Stimulated activated naive CD8-positive, alpha-beta T cell treated with anti-CD3 and anti-CD28 coated beads, Interleukin-15, amount 100 ng/mL, for 72 hours (primary cell): ENCODE data around the gene SPTBN1.
A peak's percentile ranks its signal among the peaks of the same experiment; 100 is the strongest.
"Not testable (repeated sequence)": the region's sequence is repeated elsewhere in the genome, so short reads cannot be mapped to it uniquely, and the experiment has no call there.

ENCODE experiments used
- ATAC-seq: fragments of 150-1000 bp; cut with Tn5 transposase; 2 replicates; pipeline ENCODE4 v1.10.0; 2021; ENCODE audit warnings: mild to moderate bottlenecking, moderate library complexity
- DNase-seq, 2 donors: peaks; one replicate each; pipeline ENCODE4 v3.0.0; 2021 to 2022
- H3K27ac Mint-ChIP-seq, 2 donors: one replicate each; pipeline ENCODE4 v1.8.0; 2022; ENCODE audit warnings: mild to moderate bottlenecking in 2 of 2, mixed read lengths in 2 of 2, moderate library complexity in 2 of 2
- H3K27me3 Mint-ChIP-seq: one replicate; pipeline ENCODE4 v1.8.0; 2022; ENCODE audit warnings: mixed read lengths
- H3K4me1 Mint-ChIP-seq: one replicate; pipeline ENCODE4 v1.8.0; 2022; ENCODE audit warnings: mild to moderate bottlenecking, mixed read lengths
- H3K4me3 Mint-ChIP-seq, 2 donors: one replicate each; pipeline ENCODE4 v1.8.0; 2022; ENCODE audit warnings: mild to moderate bottlenecking in 2 of 2, mixed read lengths in 2 of 2, moderate library complexity in 1 of 2
- H3K9me3 Mint-ChIP-seq, 2 donors: one replicate each; pipeline ENCODE4 v1.8.0; 2022; ENCODE audit warnings: mixed read lengths in 2 of 2

SPTBN1 gene

DNA sequence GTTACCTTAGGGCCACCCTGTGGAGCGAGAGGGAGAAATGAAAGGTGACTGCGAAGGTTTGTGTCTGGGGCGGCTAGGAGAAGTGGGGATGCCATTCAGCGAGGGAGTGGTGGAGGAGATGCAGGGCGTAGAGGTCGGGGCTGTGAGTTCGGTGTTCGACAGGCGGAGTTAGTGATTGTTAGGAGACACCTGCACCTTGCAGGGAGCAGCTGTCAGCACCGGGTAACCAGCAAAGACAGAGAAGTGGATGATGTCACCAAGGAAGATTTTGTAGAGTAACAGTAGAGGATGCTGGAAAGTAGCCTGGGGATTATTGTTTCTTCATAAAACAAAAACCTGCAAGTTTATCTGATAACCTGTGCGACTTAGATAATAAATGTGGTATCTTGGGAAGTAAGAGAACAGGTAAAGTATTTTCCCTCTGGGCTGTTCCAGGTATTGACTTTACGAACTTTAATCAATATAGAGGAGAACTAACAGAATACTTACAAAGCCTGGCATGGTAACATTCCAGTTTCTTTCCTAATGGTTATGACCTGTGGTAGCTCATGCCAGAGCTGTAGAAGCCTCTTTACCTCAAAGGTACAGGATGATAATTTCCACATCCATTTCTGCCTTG lies 63.8 kb downstream of the SPTBN1 start:
- DNase-seq: no peak
- H3K27me3 Mint-ChIP-seq: peaks cover 8% of the 10 kb centered on the region
- H3K9me3 Mint-ChIP-seq: no peaks in the 10 kb centered on the region
- no peak for ATAC-seq
- H3K4me3 Mint-ChIP-seq: no peak overlapping the region
- no peak overlapping the region for H3K27ac Mint-ChIP-seq
- H3K4me1 Mint-ChIP-seq: peaks cover 26% of the 10 kb centered on the region

GRCh38 chr2:54520687-54521086 lies 64.6 kb downstream of the SPTBN1 start:
- peaks cover 31% of the 10 kb centered on the region for H3K4me1 Mint-ChIP-seq
- no peak overlapping the region for H3K4me3 Mint-ChIP-seq
- no peak for DNase-seq
- no peak for ATAC-seq
- H3K27ac Mint-ChIP-seq: no peak overlapping the region
- no peaks in the 10 kb centered on the region for H3K9me3 Mint-ChIP-seq
- peaks cover 8% of the 10 kb centered on the region for H3K27me3 Mint-ChIP-seq

DNA sequence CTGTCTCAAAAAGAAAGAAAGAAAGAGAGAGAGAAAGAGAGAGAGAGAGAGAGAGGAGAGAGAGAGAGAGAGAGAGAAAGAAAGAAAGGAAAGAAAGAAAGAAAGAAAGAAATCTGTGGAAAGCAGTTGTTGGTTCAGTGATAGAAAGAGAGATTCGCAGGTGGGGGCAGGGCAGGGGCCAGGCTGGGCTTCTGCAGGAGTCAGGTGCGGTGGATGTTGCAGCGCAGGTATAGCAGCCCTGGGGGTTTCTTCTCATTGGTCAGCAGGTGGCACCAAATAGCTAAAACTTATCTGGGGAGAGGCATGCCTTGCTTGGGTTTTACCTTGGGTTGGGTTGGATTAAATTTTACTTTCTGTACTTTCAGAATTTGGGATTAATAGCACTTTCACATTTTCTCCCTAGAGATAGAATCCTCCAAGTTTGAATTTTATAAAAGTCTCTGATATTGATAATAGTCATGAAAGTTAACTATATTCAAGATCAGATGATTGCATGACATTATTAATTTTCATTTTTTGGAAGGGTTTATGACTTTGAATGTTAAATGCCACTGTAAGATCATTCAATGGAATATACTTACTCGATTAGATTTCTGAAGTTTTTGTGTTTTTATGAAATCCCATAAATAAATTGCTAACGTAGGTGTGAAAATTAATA lies 66.6 kb downstream of the SPTBN1 start:
- ATAC-seq: peak; percentile 87
- H3K27ac Mint-ChIP-seq: no peak overlapping the region
- peaks cover 8% of the 10 kb centered on the region for H3K27me3 Mint-ChIP-seq
- H3K9me3 Mint-ChIP-seq: no peaks in the 10 kb centered on the region
- peak; percentile 56 to 59 for DNase-seq
- peaks cover 31% of the 10 kb centered on the region for H3K4me1 Mint-ChIP-seq
- no peak overlapping the region for H3K4me3 Mint-ChIP-seq

GRCh38 chr2:54523324-54523959 lies 67.3 kb downstream of the SPTBN1 start:
- H3K27me3 Mint-ChIP-seq: peaks cover 8% of the 10 kb centered on the region
- DNase-seq: no peak
- H3K27ac Mint-ChIP-seq: no peak overlapping the region
- no peak overlapping the region for H3K4me3 Mint-ChIP-seq
- H3K4me1 Mint-ChIP-seq: peaks cover 34% of the 10 kb centered on the region
- no peaks in the 10 kb centered on the region for H3K9me3 Mint-ChIP-seq
- ATAC-seq: no peak

DNA sequence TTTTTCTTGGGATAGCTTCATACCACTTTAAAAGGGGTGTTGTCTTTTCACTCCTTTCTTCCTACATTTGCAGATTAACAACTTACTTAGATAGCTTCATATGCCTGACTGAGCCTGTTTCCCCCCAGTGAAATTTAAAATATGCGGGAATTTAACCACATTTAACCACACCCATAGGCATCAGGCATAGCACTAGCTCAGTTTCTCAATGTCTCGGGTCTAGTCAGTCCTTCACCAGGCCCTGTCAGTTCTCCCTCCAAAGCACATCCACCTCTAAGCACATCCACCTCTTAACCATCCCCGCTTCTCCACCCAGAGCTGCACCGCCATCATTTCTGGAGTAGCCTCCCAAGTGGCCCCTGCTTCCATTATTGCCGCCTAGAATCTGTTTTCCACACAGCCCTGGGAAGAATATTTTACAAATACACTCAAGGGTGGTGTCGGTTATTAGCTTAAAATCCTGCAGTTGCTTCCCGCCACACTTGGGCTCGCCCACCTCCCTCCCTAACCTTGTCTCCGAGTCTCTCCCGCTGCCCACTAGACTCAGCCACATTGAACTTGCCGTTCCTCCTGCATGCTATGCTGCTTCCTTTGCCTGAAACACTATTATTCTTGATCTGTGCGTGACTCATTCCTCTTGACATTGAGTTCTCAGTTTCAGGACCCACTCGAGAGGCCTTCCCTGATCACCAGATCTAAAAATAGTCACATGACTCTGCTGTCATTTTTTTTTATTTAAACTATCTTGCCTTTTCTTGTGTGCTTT lies 68.3 kb downstream of the SPTBN1 start:
- DNase-seq: peak; percentile 30 to 32
- Mint-ChIP-seq H3K4me1 (peaks cover 36% of the 10 kb centered on the region), H3K27me3 (peaks cover 3% of the 10 kb centered on the region), H3K4me3 (peak overlapping the region; percentile 26 to 40), H3K9me3 (no peaks in the 10 kb centered on the region), H3K27ac (peak overlapping the region; percentile 61 to 87)
- ATAC-seq: peak; percentile 92

GRCh38 chr2:54525321-54525720 lies 69.2 kb downstream of the SPTBN1 start:
- Mint-ChIP-seq H3K27ac (no peak overlapping the region), H3K27me3 (no peaks in the 10 kb centered on the region), H3K4me1 (peaks cover 36% of the 10 kb centered on the region), H3K9me3 (no peaks in the 10 kb centered on the region), H3K4me3 (no peak overlapping the region)
- ATAC-seq (no peak), DNase-seq (no peak)

GRCh38 chr2:54526226-54526879 lies 70.2 kb downstream of the SPTBN1 start:
- H3K27ac Mint-ChIP-seq: no peak overlapping the region
- no peaks in the 10 kb centered on the region for H3K9me3 Mint-ChIP-seq
- no peak for DNase-seq
- no peak for ATAC-seq
- H3K4me1 Mint-ChIP-seq: peaks cover 36% of the 10 kb centered on the region
- H3K4me3 Mint-ChIP-seq: no peak overlapping the region
- no peaks in the 10 kb centered on the region for H3K27me3 Mint-ChIP-seq

DNA sequence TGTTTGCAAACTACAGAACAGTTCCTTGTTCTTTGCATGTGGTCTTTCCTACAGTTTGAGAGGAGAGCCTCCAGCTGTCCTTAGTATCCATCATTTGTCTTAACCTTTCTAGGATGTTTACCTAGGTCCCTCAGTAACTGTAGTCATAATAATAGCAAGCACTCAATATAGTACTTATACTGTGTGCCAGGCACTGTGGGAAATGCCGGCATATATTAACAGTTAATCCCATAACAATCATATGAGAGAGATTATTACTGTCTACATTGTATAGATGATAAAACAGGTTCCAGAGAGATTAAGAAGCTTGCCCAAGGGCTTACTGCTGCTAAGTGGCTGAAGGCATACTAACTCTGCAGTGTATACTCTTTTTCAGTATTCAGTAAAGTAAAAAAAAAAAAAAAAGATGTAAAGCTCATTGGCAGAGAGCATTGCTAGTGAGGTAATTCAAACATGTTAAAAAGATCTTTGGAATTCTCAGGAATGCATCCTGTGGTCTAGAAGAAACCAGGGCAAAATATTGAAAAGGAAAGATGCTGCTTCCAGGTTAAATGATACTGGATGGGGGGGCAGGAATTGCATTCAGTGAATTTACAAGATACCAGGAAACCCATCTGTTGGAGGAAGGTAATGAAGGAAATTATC lies 72.3 kb downstream of the SPTBN1 start:
- Mint-ChIP-seq H3K4me1 (peaks cover 23% of the 10 kb centered on the region), H3K4me3 (no peak overlapping the region), H3K27me3 (no peaks in the 10 kb centered on the region), H3K9me3 (no peaks in the 10 kb centered on the region), H3K27ac (no peak overlapping the region)
- no peak for DNase-seq
- no peak for ATAC-seq

DNA sequence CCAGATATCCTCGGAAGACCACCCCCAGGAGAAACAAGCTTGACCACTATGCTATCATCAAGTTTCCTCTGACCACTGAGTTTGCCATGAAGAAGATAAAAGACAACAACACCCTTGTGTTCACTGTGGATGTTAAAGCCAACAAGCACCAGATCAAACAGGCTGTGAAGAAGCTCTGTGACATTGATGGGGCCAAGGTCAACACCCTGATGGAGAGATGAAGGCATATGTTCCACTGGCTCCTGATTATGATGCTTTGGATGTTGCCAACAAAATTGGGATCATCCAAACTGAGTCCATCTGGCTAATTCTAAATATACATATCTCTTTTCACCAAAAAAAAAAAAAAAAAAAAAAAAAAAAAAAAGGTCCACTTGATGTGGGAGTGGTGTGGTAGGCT lies 73.4 kb downstream of the SPTBN1 start:
- H3K4me3 Mint-ChIP-seq, H3K27me3 Mint-ChIP-seq, H3K9me3 Mint-ChIP-seq, ATAC-seq, DNase-seq, H3K27ac Mint-ChIP-seq: not testable (repeated sequence)
- peaks cover 14% of the 10 kb centered on the region for H3K4me1 Mint-ChIP-seq

DNA sequence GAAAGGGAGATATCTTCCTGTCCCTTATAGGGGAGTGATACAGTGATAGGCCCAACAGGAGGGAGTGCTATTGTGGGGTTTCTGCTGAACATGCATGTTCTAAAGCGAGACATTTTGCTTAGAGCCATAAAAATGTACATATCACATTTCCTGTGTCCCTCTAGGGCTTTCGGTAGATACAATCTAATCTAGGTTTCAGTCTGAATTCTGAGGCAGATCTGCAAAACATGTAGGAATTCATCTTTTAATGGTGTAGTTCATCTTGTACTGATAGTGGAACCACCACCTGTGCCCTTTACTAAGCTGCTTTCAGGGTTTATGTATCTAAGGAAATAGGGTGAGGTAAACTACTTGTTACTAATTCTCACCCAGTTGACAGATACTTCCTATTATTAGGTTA lies 73.8 kb downstream of the SPTBN1 start:
- DNase-seq (no peak), ATAC-seq (no peak)
- no peak overlapping the region for H3K4me3 Mint-ChIP-seq
- H3K27me3 Mint-ChIP-seq: no peaks in the 10 kb centered on the region
- no peak overlapping the region for H3K27ac Mint-ChIP-seq
- H3K9me3 Mint-ChIP-seq: no peaks in the 10 kb centered on the region
- H3K4me1 Mint-ChIP-seq: peaks cover 10% of the 10 kb centered on the region

DNA sequence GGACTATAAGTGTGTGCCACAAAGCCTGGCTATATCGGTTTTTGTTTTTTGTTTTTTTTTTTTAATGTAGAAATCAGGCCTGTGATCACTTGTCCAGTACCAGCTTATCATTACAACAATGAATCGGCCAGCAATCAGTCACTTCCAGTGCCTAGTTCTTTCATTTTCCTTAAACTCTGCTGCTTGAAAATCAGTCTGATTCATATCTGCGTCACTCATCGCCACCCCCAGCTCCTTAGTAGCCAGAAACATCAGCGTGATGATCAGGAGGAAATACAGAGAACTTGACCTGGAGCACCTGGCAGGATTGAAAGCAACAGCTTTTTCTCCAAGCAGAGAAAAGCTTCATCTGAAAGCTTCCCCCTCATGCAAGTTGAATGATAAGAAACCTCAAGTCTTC lies 75.4 kb downstream of the SPTBN1 start:
- Mint-ChIP-seq H3K4me1 (peaks cover 6% of the 10 kb centered on the region), H3K27me3 (no peaks in the 10 kb centered on the region), H3K9me3 (no peaks in the 10 kb centered on the region), H3K27ac (no peak overlapping the region), H3K4me3 (no peak overlapping the region)
- ATAC-seq (no peak), DNase-seq (no peak)

DNA sequence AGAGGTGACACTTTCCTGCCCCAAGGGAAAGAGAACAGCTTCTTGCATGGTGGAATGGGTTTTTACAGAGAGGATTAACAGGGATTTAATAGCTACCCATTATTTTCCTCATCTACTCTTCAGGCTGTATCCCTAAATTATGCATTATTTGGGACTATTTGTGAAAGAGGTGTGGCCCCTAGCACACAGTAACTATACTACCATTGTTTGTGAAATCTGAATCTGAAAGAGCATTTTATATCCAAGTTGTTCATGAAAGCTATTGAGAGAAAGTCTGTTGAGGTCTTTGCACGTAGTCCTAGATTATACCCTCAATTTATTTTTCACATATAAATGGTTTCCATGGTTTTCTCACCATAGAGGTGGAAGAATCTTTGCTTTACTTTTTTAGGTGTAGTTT lies 78.1 kb downstream of the SPTBN1 start:
- Mint-ChIP-seq H3K9me3 (no peaks in the 10 kb centered on the region), H3K27ac (peak overlapping the region in 1 of 2 donors; percentile 2), H3K27me3 (no peaks in the 10 kb centered on the region), H3K4me3 (no peak overlapping the region), H3K4me1 (no peaks in the 10 kb centered on the region)
- ATAC-seq (no peak), DNase-seq (no peak)

- Mint-ChIP-seq H3K27ac (peak overlapping the region in 1 of 2 donors; percentile 2), H3K4me3 (no peak overlapping the region), H3K27me3 (no peaks in the 10 kb centered on the region), H3K4me1 (no peaks in the 10 kb centered on the region), H3K9me3 (no peaks in the 10 kb centered on the region)
- DNase-seq (no peak), ATAC-seq (no peak)
Measured at GRCh38 chr2:54534625-54535024, 78.5 kb downstream of the SPTBN1 start.

DNA sequence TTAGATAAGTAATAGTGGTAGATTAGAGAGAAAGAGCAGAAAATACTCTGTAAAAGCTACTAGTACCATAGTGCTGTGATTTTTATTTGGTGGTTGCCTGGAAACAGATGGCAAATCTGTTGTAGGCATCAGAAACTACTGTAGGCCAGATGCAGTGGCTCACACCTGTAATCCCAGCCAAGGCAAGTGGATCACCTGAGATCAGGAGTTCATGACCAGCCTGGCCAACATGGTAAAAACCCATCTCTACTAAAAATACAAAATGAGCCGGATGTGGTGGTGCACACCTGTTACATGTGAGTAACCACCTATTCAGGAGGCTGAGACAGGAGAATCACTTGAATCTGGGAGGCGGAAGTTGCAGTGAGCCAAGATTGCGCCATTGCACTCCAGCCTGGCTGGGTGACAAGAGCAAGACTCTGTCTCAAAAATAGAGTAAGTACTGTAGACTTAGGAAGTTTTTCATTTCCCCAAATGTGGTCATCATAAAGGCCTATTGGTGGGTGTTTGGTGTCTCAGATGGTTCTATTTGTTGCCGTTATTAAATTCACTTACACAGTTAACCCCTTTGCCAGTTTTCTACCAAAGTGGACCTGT lies 79.6 kb downstream of the SPTBN1 start:
- Mint-ChIP-seq H3K4me1 (no peaks in the 10 kb centered on the region), H3K9me3 (no peaks in the 10 kb centered on the region), H3K4me3 (no peak overlapping the region), H3K27me3 (no peaks in the 10 kb centered on the region), H3K27ac (no peak overlapping the region)
- no peak for DNase-seq
- no peak for ATAC-seq

GRCh38 chr2:54536720-54537119 lies 80.6 kb downstream of the SPTBN1 start:
- Mint-ChIP-seq H3K4me1 (no peaks in the 10 kb centered on the region), H3K9me3 (no peaks in the 10 kb centered on the region), H3K27me3 (no peaks in the 10 kb centered on the region), H3K4me3 (no peak overlapping the region), H3K27ac (no peak overlapping the region)
- ATAC-seq: no peak
- no peak for DNase-seq
